CD4-positive, alpha-beta memory T cell (primary cell): ENCODE data around the gene BOD1. TPM values are rescaled to one million over a fixed set of nuclear protein-coding genes. Genes with fewer than 3 reads are reported as not detected.
A peak's percentile ranks its signal among the peaks of the same experiment; 100 is the strongest.
"Not testable (repeated sequence)": the region's sequence is repeated elsewhere in the genome, so short reads cannot be mapped to it uniquely, and the experiment has no call there.

Source experiments
- CTCF ChIA-PET: fragments of 350-600 bp; sonication (Branson Sonifier 250); formaldehyde crosslinking; loops from one replicate; lab custom pipeline; 2021; ENCODE audit warnings: inconsistent platforms; ENCODE audit not compliant: partially characterized antibody; lab: Charles Lee
- POLR2A ChIA-PET: fragments of 350-600 bp; sonication (Branson Sonifier 250); formaldehyde crosslinking; loops from one replicate; lab custom pipeline; 2021; ENCODE audit not compliant: partially characterized antibody; lab: Charles Lee
- DNase-seq, 5 donors: peaks; one replicate each; pipeline versions ENCODE4 v3.0.0 to v3.0.0-alpha.2; 2020 to 2022; ENCODE audit warnings: mixed read lengths in 1 of 5
- H3K27ac ChIP-seq: one replicate; pipeline ENCODE4 v1.7.0; 2013; ENCODE audit warnings: low read depth, low read length
- H3K27me3 ChIP-seq: 2 replicates; pipeline ENCODE4 v1.7.0; 2013; ENCODE audit warnings: mild to moderate bottlenecking, low read length, moderate library complexity; ENCODE audit not compliant: insufficient read depth
- H3K36me3 ChIP-seq: 2 replicates; pipeline ENCODE4 v1.7.0; 2013; ENCODE audit warnings: mild to moderate bottlenecking, low read length, moderate library complexity; ENCODE audit not compliant: insufficient read depth
- H3K4me1 ChIP-seq: 2 replicates; pipeline ENCODE4 v1.7.0; 2013; ENCODE audit warnings: mild to moderate bottlenecking, low read length, moderate library complexity; ENCODE audit not compliant: insufficient read depth
- H3K4me3 ChIP-seq, 2 donors: one replicate each; pipeline ENCODE4 v1.7.0; 2013; ENCODE audit warnings: low read length in 2 of 2, mild to moderate bottlenecking in 1 of 2
- H3K9me3 ChIP-seq, 2 donors: one replicate each; pipeline ENCODE4 v1.7.0; 2013; ENCODE audit warnings: low read length in 2 of 2, control low read depth in 1 of 2; ENCODE audit not compliant: control insufficient read depth in 1 of 2
- H3K27ac Mint-ChIP-seq, 7 donors: one replicate each; pipeline ENCODE4 v1.8.0; 2020 to 2021; ENCODE audit warnings: mixed read lengths in 7 of 7, mild to moderate bottlenecking in 6 of 7, inconsistent platforms in 3 of 7, moderate library complexity in 3 of 7
- H3K27me3 Mint-ChIP-seq, 2 donors: one replicate each; pipeline ENCODE4 v1.8.0; 2020 to 2021; ENCODE audit warnings: mixed read lengths in 2 of 2
- H3K36me3 Mint-ChIP-seq, 2 donors: one replicate each; pipeline ENCODE4 v1.8.0; 2020 to 2021; ENCODE audit warnings: mixed read lengths in 2 of 2, inconsistent platforms in 1 of 2, mild to moderate bottlenecking in 1 of 2
- H3K4me1 Mint-ChIP-seq, 4 donors: one replicate each; pipeline ENCODE4 v1.8.0; 2020 to 2021; ENCODE audit warnings: mixed read lengths in 4 of 4, mild to moderate bottlenecking in 1 of 4
- H3K4me3 Mint-ChIP-seq, 8 donors: one replicate each; pipeline ENCODE4 v1.8.0; 2020 to 2021; ENCODE audit warnings: mixed read lengths in 8 of 8, mild to moderate bottlenecking in 7 of 8, moderate library complexity in 6 of 8, inconsistent platforms in 3 of 8
- H3K9me3 Mint-ChIP-seq, 8 donors: one replicate each; pipeline ENCODE4 v1.8.0; 2020 to 2021; ENCODE audit warnings: mixed read lengths in 8 of 8, mild to moderate bottlenecking in 5 of 8, inconsistent platforms in 3 of 8, moderate library complexity in 1 of 8
- intact Hi-C: fragments of 100-400 bp; cut with micrococcal nuclease; formaldehyde crosslinking; loops from one replicate; pipeline ENCODE4 v1.15.1; 2023
- polyA plus RNA-seq, 2 donors: library from polyadenylated mRNA; unstranded; fragments of 300-500 nt; fragmentation: Illumina TruSeq; gene quantifications; one replicate each; pipeline ENCODE4 v1.2.3, GENCODE V29; 2021
- total RNA-seq, 2 experiments: library from RNA; stranded (reverse); gene quantifications; one replicate each; pipeline ENCODE4 v1.2.3, GENCODE V29; 2021

The BOD1 gene
- total and polyA plus RNA-seq, 4 experiments from 2014 or later: 11.8 to 38.1 (median 25.1) TPM

- no peaks in the 10 kb centered on the region for H3K27me3 ChIP-seq
- H3K27me3 Mint-ChIP-seq: no peaks in the 10 kb centered on the region
- H3K36me3 ChIP-seq: no peaks in the 10 kb centered on the region
- H3K4me1 Mint-ChIP-seq: no peaks in the 10 kb centered on the region
- no peaks in the 10 kb centered on the region for H3K4me1 ChIP-seq
- CTCF ChIA-PET: interaction anchor here (1.5 to 2.3 kb wide), 3 partner anchors 13 to 25 kb away, joined by 6 to 8 read pairs (median 6); partner anchors contain the start of gene BOD1
- intact Hi-C loops: no loop called here
- H3K27ac ChIP-seq: no peak overlapping the region
- peaks cover 0 to 92% (median 81%) of the 10 kb centered on the region in 8 donors for H3K9me3 Mint-ChIP-seq
- POLR2A ChIA-PET: no interaction called here
- no peak overlapping the region for H3K4me3 Mint-ChIP-seq
- no peak for DNase-seq
- H3K4me3 ChIP-seq: no peak overlapping the region
- H3K27ac Mint-ChIP-seq: no peak overlapping the region
- peaks cover 39% of the 10 kb centered on the region in 2 donors for H3K36me3 Mint-ChIP-seq
- H3K9me3 ChIP-seq: peaks cover 0 to 21% of the 10 kb centered on the region in 2 donors
Measured at GRCh38 chr5:173591056-173591514, 25.4 kb downstream of the BOD1 start.

- ChIA-PET POLR2A (no interaction called here), CTCF (interaction anchor here (1.5 to 2.3 kb wide), 2 partner anchors 12 to 17 kb away, joined by 6 read pairs; no protein-coding TSS in a partner anchor)
- H3K9me3 Mint-ChIP-seq: peaks cover 0 to 94% (median 83%) of the 10 kb centered on the region in 8 donors
- H3K27me3 ChIP-seq: no peaks in the 10 kb centered on the region
- H3K4me1 ChIP-seq: no peaks in the 10 kb centered on the region
- no peaks in the 10 kb centered on the region for H3K4me1 Mint-ChIP-seq
- peaks cover 36 to 39% of the 10 kb centered on the region in 2 donors for H3K36me3 Mint-ChIP-seq
- peaks cover 0 to 21% of the 10 kb centered on the region in 2 donors for H3K9me3 ChIP-seq
- H3K36me3 ChIP-seq: no peaks in the 10 kb centered on the region
- DNase-seq: no peak
- H3K27ac ChIP-seq: no peak overlapping the region
- no peak overlapping the region for H3K27ac Mint-ChIP-seq
- intact Hi-C loops: no loop called here
- no peaks in the 10 kb centered on the region for H3K27me3 Mint-ChIP-seq
- H3K4me3 Mint-ChIP-seq: no peak overlapping the region
- no peak overlapping the region for H3K4me3 ChIP-seq
Measured at GRCh38 chr5:173590436-173591055, 25.9 kb downstream of the BOD1 start.

- H3K4me1 Mint-ChIP-seq, intact Hi-C loops: not testable (repeated sequence)
- peaks cover 28 to 31% of the 10 kb centered on the region in 2 donors for H3K36me3 Mint-ChIP-seq
Measured at GRCh38 chr5:173586133-173586532, 30.3 kb downstream of the BOD1 start.

GRCh38 chr5:173583346-173583745 is 33.1 kb downstream of the BOD1 start:
- Histone ChIP-seq H3K9me3 (no peaks in the 10 kb centered on the region), H3K4me1 (no peaks in the 10 kb centered on the region), H3K4me3 (no peak overlapping the region), H3K27me3 (no peaks in the 10 kb centered on the region), H3K27ac (no peak overlapping the region), H3K36me3 (no peaks in the 10 kb centered on the region)
- H3K36me3 Mint-ChIP-seq: peaks cover 18 to 38% of the 10 kb centered on the region in 2 donors
- no peaks in the 10 kb centered on the region for H3K4me1 Mint-ChIP-seq
- no peak overlapping the region for H3K27ac Mint-ChIP-seq
- H3K4me3 Mint-ChIP-seq: no peak overlapping the region
- intact Hi-C loops: no loop called here
- no peak for DNase-seq
- CTCF ChIA-PET: interaction anchor here (0.5 to 4.4 kb wide), 2 partner anchors 10 to 463 kb away, joined by 3 to 27 read pairs; no protein-coding TSS in a partner anchor
- POLR2A ChIA-PET: no interaction called here
- peaks cover 0 to 6% of the 10 kb centered on the region in 2 donors for H3K27me3 Mint-ChIP-seq
- H3K9me3 Mint-ChIP-seq: peaks cover 5 to 65% (median 48%) of the 10 kb centered on the region in 8 donors

More at GRCh38 chr5:173586133-173586532, 30.3 kb downstream of the BOD1 start:
- H3K9me3 ChIP-seq, DNase-seq, H3K27me3 Mint-ChIP-seq, H3K27ac Mint-ChIP-seq, H3K4me1 ChIP-seq, H3K4me3 Mint-ChIP-seq, H3K27ac ChIP-seq, CTCF ChIA-PET, H3K4me3 ChIP-seq, H3K36me3 ChIP-seq, POLR2A ChIA-PET, H3K27me3 ChIP-seq: not testable (repeated sequence)
- H3K9me3 Mint-ChIP-seq: peaks cover 2 to 71% (median 53%) of the 10 kb centered on the region in 8 donors

- no peaks in the 10 kb centered on the region for H3K27me3 ChIP-seq
- intact Hi-C loops: no loop called here
- H3K4me3 Mint-ChIP-seq: no peak overlapping the region
- H3K27me3 Mint-ChIP-seq: peaks cover 0 to 6% of the 10 kb centered on the region in 2 donors
- no peaks in the 10 kb centered on the region for H3K36me3 ChIP-seq
- no peak overlapping the region for H3K27ac Mint-ChIP-seq
- CTCF ChIA-PET: interaction anchor here (0.5 to 4.4 kb wide), 5 partner anchors 9 to 462 kb away, joined by 3 to 27 read pairs (median 3); no protein-coding TSS in a partner anchor
- POLR2A ChIA-PET: no interaction called here
- peaks cover 18 to 38% of the 10 kb centered on the region in 2 donors for H3K36me3 Mint-ChIP-seq
- H3K4me3 ChIP-seq: no peak overlapping the region
- no peak overlapping the region for H3K27ac ChIP-seq
- DNase-seq: no peak
- H3K9me3 ChIP-seq: no peaks in the 10 kb centered on the region
- H3K4me1 ChIP-seq: no peaks in the 10 kb centered on the region
- no peaks in the 10 kb centered on the region for H3K4me1 Mint-ChIP-seq
- peaks cover 5 to 63% (median 44%) of the 10 kb centered on the region in 8 donors for H3K9me3 Mint-ChIP-seq
Measured at GRCh38 chr5:173582216-173583111, 34.0 kb downstream of the BOD1 start.

GRCh38 chr5:173581408-173582215 is 34.8 kb downstream of the BOD1 start:
- H3K4me3 ChIP-seq: no peak overlapping the region
- intact Hi-C loops: no loop called here
- H3K4me1 Mint-ChIP-seq: no peaks in the 10 kb centered on the region
- ChIA-PET CTCF (interaction anchor here (0.6 to 4.4 kb wide), 4 partner anchors 8 to 29 kb away, joined by 3 to 27 read pairs (median 4); no protein-coding TSS in a partner anchor), POLR2A (no interaction called here)
- peaks cover 5 to 60% (median 39%) of the 10 kb centered on the region in 8 donors for H3K9me3 Mint-ChIP-seq
- peak in 1 of 5 donors; percentile 14 for DNase-seq
- no peak overlapping the region for H3K27ac Mint-ChIP-seq
- no peak overlapping the region for H3K27ac ChIP-seq
- peaks cover 14 to 33% of the 10 kb centered on the region in 2 donors for H3K36me3 Mint-ChIP-seq
- H3K4me1 ChIP-seq: no peaks in the 10 kb centered on the region
- H3K36me3 ChIP-seq: no peaks in the 10 kb centered on the region
- H3K27me3 Mint-ChIP-seq: peaks cover 0 to 6% of the 10 kb centered on the region in 2 donors
- H3K9me3 ChIP-seq: no peaks in the 10 kb centered on the region
- no peak overlapping the region for H3K4me3 Mint-ChIP-seq
- H3K27me3 ChIP-seq: no peaks in the 10 kb centered on the region
